IMR-90 (cell line): ENCODE measurements around the gene ARSA. TPM values are rescaled to one million over a fixed set of nuclear protein-coding genes. Genes with fewer than 3 reads are reported as not detected.

ENCODE experiments used
- ATAC-seq: fragments of 200-7000 bp; cut with Tn5 transposase; 2 replicates; pipeline ENCODE4 v1.9.1; 2020; ENCODE audit warnings: low read depth, mild to moderate bottlenecking, moderate library complexity
- BruUV-seq: library from RNA; stranded (reverse); fragments of 400-500 nt; replicated peaks from 2 replicates; lab custom pipeline; 2021; lab: Mats Ljungman, UMichigan
- CTCF ChIA-PET: fragments of 300-600 bp; formaldehyde crosslinking; extraction: SDS; loops from one replicate; lab custom pipeline; 2021; ENCODE audit warnings: antibody characterized with exemption; lab: Yijun Ruan, JAX
- POLR2A ChIA-PET: fragments of 300-600 bp; sonication (Branson Sonifier 250); formaldehyde crosslinking; loops from one replicate; lab custom pipeline; 2022; ENCODE audit warnings: antibody characterized with exemption; ENCODE audit not compliant: unreplicated experiment; lab: Charles Lee
- DNase-seq: peaks from one replicate; pipeline ENCODE4 v3.0.0; 2013
- H2AFZ ChIP-seq: replicated peaks from 2 replicates; pipeline ENCODE3; 2013; ENCODE audit warnings: low read length, mild to moderate bottlenecking; ENCODE audit not compliant: poor library complexity
- H2AK5ac ChIP-seq: 2 replicates; pipeline ENCODE4 v1.6.1; 2013; ENCODE audit warnings: low read depth, low read length, inconsistent platforms
- H2AK9ac ChIP-seq: replicated peaks from 2 replicates; pipeline ENCODE3; 2013; ENCODE audit warnings: mild to moderate bottlenecking, low read depth, low read length, moderate library complexity; ENCODE audit not compliant: poor library complexity
- H2BK120ac ChIP-seq: 2 replicates; pipeline ENCODE4 v1.6.1; 2013; ENCODE audit warnings: low read depth, low read length, inconsistent platforms
- H2BK15ac ChIP-seq: 3 replicates; pipeline ENCODE4 v1.6.1; 2013; ENCODE audit warnings: low read depth, low read length, inconsistent platforms
- H2BK20ac ChIP-seq: 2 replicates; pipeline ENCODE4 v1.6.1; 2013; ENCODE audit warnings: low read depth, mild to moderate bottlenecking, inconsistent platforms, low read length, moderate library complexity
- H2BK5ac ChIP-seq: 2 replicates; pipeline ENCODE4 v1.6.1; 2013; ENCODE audit warnings: mild to moderate bottlenecking, low read depth, low read length, inconsistent platforms; ENCODE audit not compliant: poor library complexity, severe bottlenecking
- H3K14ac ChIP-seq: replicated peaks from 2 replicates; pipeline ENCODE4 v1.6.1; 2013; ENCODE audit warnings: low read depth, low read length, inconsistent platforms
- H3K18ac ChIP-seq: 2 replicates; pipeline ENCODE4 v1.6.1; 2013; ENCODE audit warnings: low read depth, low read length, control low read depth
- H3K23ac ChIP-seq: 2 replicates; pipeline ENCODE4 v1.6.1; 2013; ENCODE audit warnings: low read depth, low read length, inconsistent platforms
- H3K27ac ChIP-seq: 2 replicates; pipeline ENCODE4 v1.5.1; 2013; ENCODE audit warnings: mild to moderate bottlenecking, control low read depth, low read length; ENCODE audit not compliant: insufficient read depth
- H3K27me3 ChIP-seq: 2 replicates; pipeline ENCODE4 v1.6.1; 2013; ENCODE audit warnings: low read length; ENCODE audit not compliant: control insufficient read depth, insufficient read depth
- H3K36me3 ChIP-seq: 2 replicates; pipeline ENCODE4 v1.6.1; 2013; ENCODE audit warnings: low read length, mixed read lengths; ENCODE audit not compliant: control insufficient read depth, insufficient read depth
- H3K4ac ChIP-seq: 2 replicates; pipeline ENCODE4 v1.6.1; 2013; ENCODE audit warnings: low read depth, low read length, inconsistent platforms
- H3K4me1 ChIP-seq: 2 replicates; pipeline ENCODE4 v1.6.1; 2013; ENCODE audit warnings: low read length, mixed read lengths; ENCODE audit not compliant: control insufficient read depth, insufficient read depth
- H3K4me2 ChIP-seq: 2 replicates; pipeline ENCODE4 v1.6.1; 2013; ENCODE audit warnings: low read depth, mild to moderate bottlenecking, control low read depth, low read length, moderate library complexity
- H3K4me3 ChIP-seq: 2 replicates; pipeline ENCODE4 v1.5.1; 2013; ENCODE audit warnings: low read depth, mild to moderate bottlenecking, control low read depth, low read length, moderate library complexity; ENCODE audit not compliant: insufficient read depth
- H3K56ac ChIP-seq: 2 replicates; pipeline ENCODE4 v1.6.1; 2013; ENCODE audit warnings: low read length, inconsistent platforms; ENCODE audit not compliant: insufficient read depth; ENCODE audit errors: extremely low read depth
- H3K79me1 ChIP-seq, 2 experiments: 2 replicates each; pipeline ENCODE4 v1.6.1; 2013; ENCODE audit warnings: low read length in 2 of 2, inconsistent platforms in 1 of 2, low read depth in 1 of 2
- H3K9ac ChIP-seq: 2 replicates; pipeline ENCODE4 v1.6.1; 2013; ENCODE audit warnings: low read depth, low read length, control low read depth
- H3K9me1 ChIP-seq: 2 replicates; pipeline ENCODE4 v1.6.1; 2013; ENCODE audit warnings: low read length, inconsistent platforms; ENCODE audit not compliant: insufficient read depth
- H3K9me3 ChIP-seq: 2 replicates; pipeline ENCODE4 v1.6.1; 2013; ENCODE audit warnings: low read length; ENCODE audit not compliant: control insufficient read depth, insufficient read depth
- H4K20me1 ChIP-seq: 2 replicates; pipeline ENCODE4 v1.6.1; 2013; ENCODE audit warnings: low read length, inconsistent platforms; ENCODE audit not compliant: insufficient read depth
- H4K5ac ChIP-seq: 2 replicates; pipeline ENCODE4 v1.6.1; 2013; ENCODE audit warnings: mild to moderate bottlenecking, low read depth, low read length, control low read depth
- H4K8ac ChIP-seq, 2 experiments: 2 replicates each; pipeline ENCODE4 v1.6.1; 2013; ENCODE audit warnings: low read depth in 2 of 2, low read length in 2 of 2, control low read depth in 1 of 2, inconsistent platforms in 1 of 2
- H4K91ac ChIP-seq: 2 replicates; pipeline ENCODE4 v1.6.1; 2013; ENCODE audit warnings: low read depth, low read length, inconsistent platforms; ENCODE audit not compliant: insufficient read depth
- BHLHE40 ChIP-seq: fragments of 150-350 bp; IDR thresholded peaks from 2 replicates; pipeline ENCODE4 v1.6.1; 2016; ENCODE audit warnings: mild to moderate bottlenecking, low read depth, low read length
- CEBPB ChIP-seq: IDR thresholded peaks from 2 replicates; pipeline ENCODE4 v1.6.1; 2012; ENCODE audit warnings: low read depth, low read length, improper control_type of control experiment
- CTCF ChIP-seq: conservative IDR thresholded peaks from 2 replicates; pipeline ENCODE4 v1.5.1; 2012; ENCODE audit warnings: mild to moderate bottlenecking, low read depth, low read length, improper control_type of control experiment
- FOS ChIP-seq: fragments of 150-350 bp; IDR thresholded peaks from 2 replicates; pipeline ENCODE4 v1.6.1; 2016; ENCODE audit warnings: low read depth, low read length
- MXI1 ChIP-seq: IDR thresholded peaks from 2 replicates; pipeline ENCODE4 v1.6.1; 2012; ENCODE audit warnings: low read depth, mild to moderate bottlenecking, low read length, moderate library complexity, borderline replicate concordance
- NFE2L2 ChIP-seq: fragments of 150-350 bp; IDR thresholded peaks from 2 replicates; pipeline ENCODE4 v1.6.1; 2016; ENCODE audit warnings: low read depth, mild to moderate bottlenecking, low read length
- RAD21 ChIP-seq: IDR thresholded peaks from 2 replicates; pipeline ENCODE4 v1.6.1; 2012; ENCODE audit warnings: low read length, improper control_type of control experiment
- RCOR1 ChIP-seq: IDR thresholded peaks from 2 replicates; pipeline ENCODE4 v1.6.1; 2012; ENCODE audit warnings: mild to moderate bottlenecking, low read length, improper control_type of control experiment; ENCODE audit not compliant: insufficient replicate concordance
- RFX5 ChIP-seq: IDR thresholded peaks from 2 replicates; pipeline ENCODE4 v1.8.0; 2012; ENCODE audit warnings: low read depth, mild to moderate bottlenecking, low read length, moderate library complexity
- SMC3 ChIP-seq: fragments of 150-350 bp; IDR thresholded peaks from 2 replicates; pipeline ENCODE4 v1.6.1; 2016; ENCODE audit warnings: low read depth, mild to moderate bottlenecking, antibody characterized with exemption, low read length, moderate library complexity
- USF2 ChIP-seq: fragments of 150-350 bp; IDR thresholded peaks from 2 replicates; pipeline ENCODE4 v1.6.1; 2017; ENCODE audit warnings: mild to moderate bottlenecking, antibody characterized with exemption, low read length, low read depth
- WGBS, 2 experiments: methylation state at CpG; one replicate each; pipeline versions ENCODE4 v1.1.5 to v1.1.7; 2013; ENCODE audit warnings: missing lambda C conversion rate in 2 of 2; ENCODE audit not compliant: insufficient read length in 1 of 2; ENCODE audit errors: extremely low coverage in 2 of 2; 5-methylcytosine and 5-hydroxymethylcytosine counted together
- dilution Hi-C: fragments of 300-500 bp; cut with HindIII; formaldehyde crosslinking; loops from one replicate; pipeline ENCODE4 v1.14.3; 2018; ENCODE audit warnings: low sequenced_read_pairs; ENCODE audit not compliant: unreplicated experiment
- in situ Hi-C: fragments of 300-500 bp; cut with MboI; formaldehyde crosslinking; loops from 3 replicates; pipeline ENCODE4 v1.14.3; 2019; ENCODE audit warnings: low sequenced_read_pairs, inconsistent platforms, mixed read lengths
- intact Hi-C: fragments of 100-400 bp; cut with micrococcal nuclease; formaldehyde crosslinking; loops from 2 replicates; pipeline ENCODE4 v1.10.0; 2022
- polyA plus RNA-seq, 3 experiments: library from polyadenylated mRNA; depleted of rRNA; stranded (reverse); fragments of >200 nt; gene quantifications; 2 replicates each; pipeline ENCODE4 v1.2.3, GENCODE V29; 2012; ENCODE audit warnings: low replicate concordance in 1 of 3
- total RNA-seq: library from RNA; depleted of rRNA; stranded (reverse); fragments of >200 nt; gene quantifications from 2 replicates; pipeline ENCODE4 v1.2.3, GENCODE V29; 2012

ARSA gene
- total and polyA plus RNA-seq, 2 of the 4 experiments (the other 2 are of a cell fraction), result 3.4 to 24.2 TPM

- Histone ChIP-seq H3K4ac (no peak overlapping the region), H3K27ac (no peak overlapping the region), H4K5ac (no peak overlapping the region), H3K4me3 (no peak overlapping the region), H3K56ac (no peak overlapping the region), H2AK5ac (no peak overlapping the region), H3K9ac (no peak overlapping the region), H3K18ac (no peak overlapping the region), H2AK9ac (no peak overlapping the region), H2BK120ac (no peak overlapping the region), H3K36me3 (no peaks in the 10 kb centered on the region), H3K4me1 (no peaks in the 10 kb centered on the region), H4K91ac (no peak overlapping the region), H3K23ac (no peak overlapping the region), H4K20me1 (no peaks in the 10 kb centered on the region; the same call in 1 of the 2 replicates), H3K9me3 (0 out of 2 replicates have a peak, but pooled peaks cover 2% of the 10 kb centered on the region), H2BK20ac (no peak overlapping the region), H2BK5ac (no peak overlapping the region), H3K14ac (no peak overlapping the region), H3K79me1 (peaks cover 8 to 10% of the 10 kb centered on the region in 2 experiments; a peak in 3 of 4 replicates), H2AFZ (no peak overlapping the region), H3K27me3 (peaks cover 2% of the 10 kb centered on the region; the same call in 1 of the 2 replicates), H4K8ac (no peak overlapping the region), H3K9me1 (no peaks in the 10 kb centered on the region; the same call in 1 of the 2 replicates), H3K4me2 (no peak overlapping the region), H2BK15ac (no peak overlapping the region)
- ATAC-seq (no peak), DNase-seq (no peak)
- ChIA-PET POLR2A (no interaction called here), CTCF (interaction anchor here (0.8 kb wide), 1 partner anchor 48 kb away, joined by 3 read pairs; no protein-coding TSS in a partner anchor)
- in situ Hi-C loops (no loop called here), dilution Hi-C loops (no loop called here), intact Hi-C loops (no loop called here)
- no TSS peak for BruUV-seq
- TF ChIP-seq BHLHE40 (no peak), RFX5 (no peak), RAD21 (no peak), SMC3 (no peak), MXI1 (no peak), NFE2L2 (no peak), FOS (no peak), CEBPB (no peak), USF2 (no peak), CTCF (no peak), RCOR1 (no peak)
- no CpG with 5 or more reads among the region's 5 CpGs for WGBS, 2 experiments
Observed at GRCh38 chr22:50587407-50587806, 40.5 kb downstream of the ARSA start.
